Fibroblast of pulmonary artery (primary cell): ENCODE data around the gene HLA-DPB1.
"Not testable (repeated sequence)": the region's sequence is repeated elsewhere in the genome, so short reads cannot be mapped to it uniquely, and the experiment has no call there.

Source experiments
- DNase-seq: peaks from one replicate; pipeline ENCODE4 v3.0.0-alpha.2; 2010; ENCODE audit warnings: low read depth
- H3K4me3 ChIP-seq: replicated peaks from 2 replicates; pipeline ENCODE4 v1.5.1; 2011; ENCODE audit warnings: low read depth, mild to moderate bottlenecking, control low read depth, low read length, moderate library complexity
- TF ChIP-seq, protein P1 (sequence below): IDR thresholded peaks from 2 replicates; pipeline ENCODE4 v1.5.1; 2011; ENCODE audit warnings: mild to moderate bottlenecking, control low read depth, low read length, inconsistent platforms; ENCODE audit errors: missing control alignments

The HLA-DPB1 gene

DNA sequence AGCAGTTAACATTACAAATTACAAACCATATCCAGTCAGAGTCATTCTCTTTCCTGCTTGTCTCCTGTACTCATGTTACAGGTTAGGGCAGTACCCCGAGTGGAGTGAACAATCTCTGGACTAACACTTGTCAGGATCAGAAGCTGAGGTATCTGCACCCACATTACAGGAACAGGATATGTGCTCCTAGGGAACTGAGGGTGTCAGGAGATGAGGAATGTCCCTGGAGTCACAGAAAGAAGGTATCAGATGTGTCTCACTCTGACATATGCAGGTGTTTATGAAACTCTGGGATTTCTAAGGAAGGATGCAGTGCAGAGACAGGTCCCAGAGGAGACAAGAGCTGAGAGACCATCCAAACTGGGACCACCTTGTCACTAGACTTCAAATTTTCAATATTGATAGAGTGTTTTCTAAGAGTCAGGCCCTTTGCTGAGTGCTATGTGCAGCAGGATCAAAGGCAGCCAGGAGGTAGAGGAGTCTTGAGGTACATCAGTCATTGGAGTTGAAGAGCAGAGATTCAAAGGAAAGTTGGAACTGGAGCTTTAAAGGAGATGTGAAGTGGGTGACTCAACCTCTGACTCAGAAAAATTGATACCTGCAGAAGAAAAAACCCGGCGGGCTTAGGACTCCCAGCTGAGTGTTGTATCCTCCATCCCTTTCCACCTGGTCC lies 12.6 kb downstream of the HLA-DPB1 start:
- H3K4me3 ChIP-seq, result no peak overlapping the region
- TF ChIP-seq, protein P1, sequence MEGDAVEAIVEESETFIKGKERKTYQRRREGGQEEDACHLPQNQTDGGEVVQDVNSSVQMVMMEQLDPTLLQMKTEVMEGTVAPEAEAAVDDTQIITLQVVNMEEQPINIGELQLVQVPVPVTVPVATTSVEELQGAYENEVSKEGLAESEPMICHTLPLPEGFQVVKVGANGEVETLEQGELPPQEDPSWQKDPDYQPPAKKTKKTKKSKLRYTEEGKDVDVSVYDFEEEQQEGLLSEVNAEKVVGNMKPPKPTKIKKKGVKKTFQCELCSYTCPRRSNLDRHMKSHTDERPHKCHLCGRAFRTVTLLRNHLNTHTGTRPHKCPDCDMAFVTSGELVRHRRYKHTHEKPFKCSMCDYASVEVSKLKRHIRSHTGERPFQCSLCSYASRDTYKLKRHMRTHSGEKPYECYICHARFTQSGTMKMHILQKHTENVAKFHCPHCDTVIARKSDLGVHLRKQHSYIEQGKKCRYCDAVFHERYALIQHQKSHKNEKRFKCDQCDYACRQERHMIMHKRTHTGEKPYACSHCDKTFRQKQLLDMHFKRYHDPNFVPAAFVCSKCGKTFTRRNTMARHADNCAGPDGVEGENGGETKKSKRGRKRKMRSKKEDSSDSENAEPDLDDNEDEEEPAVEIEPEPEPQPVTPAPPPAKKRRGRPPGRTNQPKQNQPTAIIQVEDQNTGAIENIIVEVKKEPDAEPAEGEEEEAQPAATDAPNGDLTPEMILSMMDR, result no peak

GRCh38 chr6:33088931-33089620 lies 13.3 kb downstream of the HLA-DPB1 start:
- no peak overlapping the region for H3K4me3 ChIP-seq
- peak; percentile 6 for DNase-seq
- TF ChIP-seq, protein P1, result no peak

More for the DNA sequence above, 12.6 kb downstream of the HLA-DPB1 start:
- no peak for DNase-seq

- no peak for DNase-seq
- TF ChIP-seq, protein P1, result peak; percentile 45
- no peak overlapping the region for H3K4me3 ChIP-seq
These were observed 16.2 kb downstream of the HLA-DPB1 start for GRCh38 chr6:33091957-33092356.

- no peak overlapping the region for H3K4me3 ChIP-seq
These were observed 16.6 kb downstream of the HLA-DPB1 start for GRCh38 chr6:33092385-33092784.

GRCh38 chr6:33093855-33094254 lies 18.1 kb downstream of the HLA-DPB1 start:
- no peak overlapping the region for H3K4me3 ChIP-seq
- TF ChIP-seq, protein P1, result no peak
- DNase-seq, result no peak

More at GRCh38 chr6:33092385-33092784, 16.6 kb downstream of the HLA-DPB1 start:
- TF ChIP-seq, protein P1, result no peak
- no peak for DNase-seq

DNA sequence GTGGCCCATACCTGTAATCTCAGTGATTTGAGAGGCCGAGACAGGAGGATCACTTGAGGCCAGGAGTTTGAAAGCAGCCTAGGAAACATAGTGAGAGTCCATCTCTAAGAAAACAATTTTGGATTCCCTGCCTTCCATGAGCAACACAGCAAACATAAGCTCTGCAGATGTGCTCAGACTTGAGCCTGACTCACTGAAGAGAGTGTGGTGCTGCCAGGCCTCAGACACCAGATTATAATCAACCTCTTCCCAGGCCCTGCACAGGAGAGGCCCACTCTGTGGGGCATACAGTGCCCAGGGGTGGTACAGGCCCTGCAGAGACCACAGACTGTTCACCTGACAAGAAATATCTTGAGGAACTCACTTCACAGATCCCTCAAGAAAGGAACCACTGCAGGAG lies 19.9 kb downstream of the HLA-DPB1 start:
- TF ChIP-seq, protein P1, result no peak
- no peak overlapping the region for H3K4me3 ChIP-seq
- DNase-seq, result no peak

- DNase-seq, result not testable (repeated sequence)
These were observed 25.4 kb downstream of the HLA-DPB1 start for GRCh38 chr6:33101121-33101737.

More at GRCh38 chr6:33101121-33101737, 25.4 kb downstream of the HLA-DPB1 start:
- not testable (repeated sequence) for H3K4me3 ChIP-seq
